Neural cell (in vitro differentiated cells): ENCODE results near the gene ITGAD. TPM values are rescaled to one million over a fixed set of nuclear protein-coding genes. Genes with fewer than 3 reads are reported as not detected.

Experiments
- H2AFZ ChIP-seq: fragments of 200-600, 300-800 bp; sonication (generic), shearing (Covaris generic); 2 replicates; pipeline ENCODE4 v1.6.0; 2014; ENCODE audit warnings: low read depth, mild to moderate bottlenecking, antibody characterized with exemption, low read length, moderate library complexity
- H3F3A ChIP-seq: fragments of 200-600 bp; shearing (Covaris generic); 2 replicates; pipeline ENCODE4 v1.6.1; 2016; ENCODE audit warnings: mild to moderate bottlenecking, moderate library complexity, mixed read lengths, antibody characterized with exemption, low read length; ENCODE audit not compliant: insufficient read depth, poor library complexity, severe bottlenecking
- H3K27ac ChIP-seq: fragments of 200-600, 300-800 bp; sonication (generic), shearing (Covaris generic); 2 replicates; pipeline ENCODE4 v1.5.1; 2014; ENCODE audit warnings: mild to moderate bottlenecking, low read length, moderate library complexity
- H3K27me3 ChIP-seq: fragments of 300-800, 200-600 bp; sonication (generic), shearing (Covaris generic); 2 replicates; pipeline ENCODE4 v1.6.0; 2014; ENCODE audit warnings: mild to moderate bottlenecking, low read depth, low read length, moderate library complexity; ENCODE audit not compliant: insufficient read depth
- H3K36me3 ChIP-seq: fragments of 300-800, 200-600 bp; sonication (generic), shearing (Covaris generic); 2 replicates; pipeline ENCODE4 v1.5.1; 2014; ENCODE audit warnings: mild to moderate bottlenecking, antibody characterized with exemption, low read length, moderate library complexity; ENCODE audit not compliant: insufficient read depth
- H3K4me2 ChIP-seq: fragments of 300-800, 200-600 bp; sonication (generic), shearing (Covaris generic); 2 replicates; pipeline ENCODE4 v1.6.0; 2014; ENCODE audit warnings: mild to moderate bottlenecking, low read length
- H3K4me3 ChIP-seq: fragments of 300-800, 200-600 bp; sonication (generic), shearing (Covaris generic); 2 replicates; pipeline ENCODE4 v1.5.1; 2014; ENCODE audit warnings: mild to moderate bottlenecking, low read length, moderate library complexity
- H3K79me2 ChIP-seq: fragments of 200-600 bp; shearing (Covaris generic); replicated peaks from 2 replicates; pipeline ENCODE4 v1.6.0; 2014; ENCODE audit warnings: mild to moderate bottlenecking, low read length, moderate library complexity; ENCODE audit not compliant: insufficient read depth
- H3K9ac ChIP-seq: fragments of 300-800, 200-600 bp; sonication (generic), shearing (Covaris generic); 2 replicates; pipeline ENCODE4 v1.6.1; 2016; ENCODE audit warnings: mild to moderate bottlenecking, low read length, mixed read lengths
- H3K9me2 ChIP-seq: fragments of 200-600 bp; shearing (Covaris generic); 2 replicates; pipeline ENCODE4 v1.6.1; 2016; ENCODE audit warnings: mild to moderate bottlenecking, low read length, mixed read lengths; ENCODE audit not compliant: insufficient read depth
- H3K9me3 ChIP-seq: fragments of 200-600, 300-800 bp; sonication (generic), shearing (Covaris generic); 2 replicates; pipeline ENCODE4 v1.6.1; 2016; ENCODE audit warnings: mild to moderate bottlenecking, mixed run types, low read length, moderate library complexity, mixed read lengths
- H4K20me1 ChIP-seq: fragments of 200-600 bp; shearing (Covaris generic); 2 replicates; pipeline ENCODE4 v1.6.1; 2016; ENCODE audit warnings: mild to moderate bottlenecking, mixed run types; ENCODE audit not compliant: insufficient read depth
- EP300 ChIP-seq: fragments of 450-650 bp; conservative IDR thresholded peaks from 2 replicates; pipeline ENCODE4 v1.6.1; 2014; ENCODE audit warnings: antibody characterized with exemption, mild to moderate bottlenecking, moderate library complexity; ENCODE audit not compliant: poor library complexity, severe bottlenecking
- EZH2 ChIP-seq: fragments of 200-600, 300-800 bp; shearing (Covaris generic), sonication (generic); IDR thresholded peaks from 2 replicates; pipeline ENCODE4 v1.6.1; 2014; ENCODE audit warnings: antibody characterized with exemption, low read length, borderline replicate concordance, mild to moderate bottlenecking; ENCODE audit not compliant: insufficient read depth, poor library complexity, severe bottlenecking
- MXI1 ChIP-seq: fragments of 450-650 bp; conservative IDR thresholded peaks from 2 replicates; pipeline ENCODE4 v1.6.1; 2014; ENCODE audit warnings: antibody characterized with exemption, mild to moderate bottlenecking; ENCODE audit not compliant: poor library complexity, severe bottlenecking
- POLR2AphosphoS5 ChIP-seq: IDR thresholded peaks from 2 replicates; pipeline ENCODE4 v1.6.1; 2012
- RAD21 ChIP-seq: fragments of 450-650 bp; conservative IDR thresholded peaks from 2 replicates; pipeline ENCODE4 v1.6.1; 2014; ENCODE audit warnings: antibody characterized with exemption, mild to moderate bottlenecking, moderate library complexity
- SMC3 ChIP-seq: fragments of 450-650 bp; conservative IDR thresholded peaks from 2 replicates; pipeline ENCODE4 v1.6.1; 2014; ENCODE audit warnings: antibody characterized with exemption, mild to moderate bottlenecking, moderate library complexity; ENCODE audit not compliant: poor library complexity
- TAF1 ChIP-seq: IDR thresholded peaks from 2 replicates; pipeline ENCODE4 v1.6.1; 2012; ENCODE audit warnings: low read depth
- polyA minus RNA-seq: library from RNA; depleted of rRNA, polyadenylated mRNA; stranded (reverse); fragments of >200 nt; gene quantifications from 2 replicates; pipeline ENCODE4 v1.2.3, GENCODE V29; 2014
- polyA plus RNA-seq: library from polyadenylated mRNA; depleted of rRNA; stranded (reverse); fragments of >200 nt; gene quantifications from 2 replicates; pipeline ENCODE4 v1.2.3, GENCODE V29; 2014
- TF ChIP-seq, protein P1 (sequence below): IDR thresholded peaks from 2 replicates; pipeline ENCODE4 v1.6.1; 2012; ENCODE audit warnings: borderline replicate concordance
- TF ChIP-seq, protein P2 (sequence below): fragments of 450-650 bp; IDR thresholded peaks from 2 replicates; pipeline ENCODE4 v1.5.1; 2014; ENCODE audit warnings: antibody characterized with exemption, mild to moderate bottlenecking, moderate library complexity; ENCODE audit not compliant: poor library complexity, severe bottlenecking

The ITGAD gene
- not detected in 2 replicates for polyA plus RNA-seq
- not detected in 2 replicates for polyA minus RNA-seq

DNA sequence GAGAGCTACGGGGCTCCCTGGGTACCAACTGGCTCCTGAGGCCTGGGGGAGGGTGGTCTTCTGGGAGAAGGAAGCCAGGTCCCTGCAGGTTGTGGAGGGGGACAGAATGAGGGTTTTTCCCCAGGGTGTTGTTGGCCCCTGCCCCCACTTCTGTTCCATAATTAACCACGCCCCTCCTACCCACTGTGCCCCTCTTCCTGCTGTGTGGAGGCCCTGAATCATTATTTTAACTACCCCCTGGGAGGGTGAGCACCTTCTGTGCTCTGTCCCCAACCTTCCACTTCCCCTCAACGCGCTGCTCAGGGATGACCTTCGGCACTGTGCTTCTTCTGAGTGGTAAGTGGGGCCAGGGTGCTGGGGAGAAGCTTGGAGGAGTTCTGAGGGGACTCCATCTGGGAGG, at the start of gene ITGAD:
Gene ITGAD, plus strand, starts transcription at position 280 of the 400 bp plus-strand sequence. Its CDS starts 26 bp downstream, at position 306.
- no peak within 1 kb of the TSS for H2AFZ ChIP-seq
- H3K36me3 ChIP-seq: no peaks in the 10 kb centered on the region
- no peak within 1 kb of the TSS for H3K4me2 ChIP-seq
- no peak within 1 kb of the TSS for H3K27ac ChIP-seq
- H3K9me2 ChIP-seq: no peaks in the 10 kb centered on the region
- no peaks in the 10 kb centered on the region for H3K9me3 ChIP-seq
- H3K4me3 ChIP-seq: no peak within 1 kb of the TSS
- TF ChIP-seq RAD21: no peak
- TF ChIP-seq SMC3: no peak
- TF ChIP-seq POLR2AphosphoS5: no peak
- no peak for TF ChIP-seq TAF1
- TF ChIP-seq, protein P1, sequence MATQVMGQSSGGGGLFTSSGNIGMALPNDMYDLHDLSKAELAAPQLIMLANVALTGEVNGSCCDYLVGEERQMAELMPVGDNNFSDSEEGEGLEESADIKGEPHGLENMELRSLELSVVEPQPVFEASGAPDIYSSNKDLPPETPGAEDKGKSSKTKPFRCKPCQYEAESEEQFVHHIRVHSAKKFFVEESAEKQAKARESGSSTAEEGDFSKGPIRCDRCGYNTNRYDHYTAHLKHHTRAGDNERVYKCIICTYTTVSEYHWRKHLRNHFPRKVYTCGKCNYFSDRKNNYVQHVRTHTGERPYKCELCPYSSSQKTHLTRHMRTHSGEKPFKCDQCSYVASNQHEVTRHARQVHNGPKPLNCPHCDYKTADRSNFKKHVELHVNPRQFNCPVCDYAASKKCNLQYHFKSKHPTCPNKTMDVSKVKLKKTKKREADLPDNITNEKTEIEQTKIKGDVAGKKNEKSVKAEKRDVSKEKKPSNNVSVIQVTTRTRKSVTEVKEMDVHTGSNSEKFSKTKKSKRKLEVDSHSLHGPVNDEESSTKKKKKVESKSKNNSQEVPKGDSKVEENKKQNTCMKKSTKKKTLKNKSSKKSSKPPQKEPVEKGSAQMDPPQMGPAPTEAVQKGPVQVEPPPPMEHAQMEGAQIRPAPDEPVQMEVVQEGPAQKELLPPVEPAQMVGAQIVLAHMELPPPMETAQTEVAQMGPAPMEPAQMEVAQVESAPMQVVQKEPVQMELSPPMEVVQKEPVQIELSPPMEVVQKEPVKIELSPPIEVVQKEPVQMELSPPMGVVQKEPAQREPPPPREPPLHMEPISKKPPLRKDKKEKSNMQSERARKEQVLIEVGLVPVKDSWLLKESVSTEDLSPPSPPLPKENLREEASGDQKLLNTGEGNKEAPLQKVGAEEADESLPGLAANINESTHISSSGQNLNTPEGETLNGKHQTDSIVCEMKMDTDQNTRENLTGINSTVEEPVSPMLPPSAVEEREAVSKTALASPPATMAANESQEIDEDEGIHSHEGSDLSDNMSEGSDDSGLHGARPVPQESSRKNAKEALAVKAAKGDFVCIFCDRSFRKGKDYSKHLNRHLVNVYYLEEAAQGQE: no peak
- no peaks in the 10 kb centered on the region for H3K79me2 ChIP-seq
- H3K27me3 ChIP-seq: no peaks in the 10 kb centered on the region
- H3K9ac ChIP-seq: no peak within 1 kb of the TSS
- H3F3A ChIP-seq: no peaks in the 10 kb centered on the region
- no peaks in the 10 kb centered on the region for H4K20me1 ChIP-seq

DNA sequence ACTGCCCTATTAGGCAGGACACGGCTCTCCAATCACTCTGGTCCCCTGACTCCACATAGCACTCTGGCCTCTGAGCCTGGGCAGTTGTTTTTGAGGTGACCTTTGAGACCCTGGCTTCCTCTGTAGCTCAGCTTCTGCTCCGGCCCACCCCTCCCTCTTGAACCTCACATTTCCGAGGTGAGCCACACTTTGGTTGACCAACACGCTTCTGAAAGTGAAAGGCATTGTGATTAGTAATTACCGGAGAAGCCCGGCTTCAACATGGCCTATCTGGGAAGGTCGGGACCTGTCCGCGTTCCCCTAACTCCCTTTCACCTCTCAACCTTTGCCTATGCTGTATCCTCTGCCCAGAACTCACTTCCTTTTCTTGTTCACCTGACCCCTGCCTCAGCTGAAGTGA, 48.4 kb upstream of the ITGAD start:
- no peak overlapping the region for H3K4me3 ChIP-seq
- no peaks in the 10 kb centered on the region for H3K36me3 ChIP-seq
- TF ChIP-seq EP300 (no peak), EZH2 (no peak), RAD21 (no peak), TAF1 (no peak), POLR2AphosphoS5 (no peak), MXI1 (no peak), SMC3 (no peak)
- TF ChIP-seq, protein P2, sequence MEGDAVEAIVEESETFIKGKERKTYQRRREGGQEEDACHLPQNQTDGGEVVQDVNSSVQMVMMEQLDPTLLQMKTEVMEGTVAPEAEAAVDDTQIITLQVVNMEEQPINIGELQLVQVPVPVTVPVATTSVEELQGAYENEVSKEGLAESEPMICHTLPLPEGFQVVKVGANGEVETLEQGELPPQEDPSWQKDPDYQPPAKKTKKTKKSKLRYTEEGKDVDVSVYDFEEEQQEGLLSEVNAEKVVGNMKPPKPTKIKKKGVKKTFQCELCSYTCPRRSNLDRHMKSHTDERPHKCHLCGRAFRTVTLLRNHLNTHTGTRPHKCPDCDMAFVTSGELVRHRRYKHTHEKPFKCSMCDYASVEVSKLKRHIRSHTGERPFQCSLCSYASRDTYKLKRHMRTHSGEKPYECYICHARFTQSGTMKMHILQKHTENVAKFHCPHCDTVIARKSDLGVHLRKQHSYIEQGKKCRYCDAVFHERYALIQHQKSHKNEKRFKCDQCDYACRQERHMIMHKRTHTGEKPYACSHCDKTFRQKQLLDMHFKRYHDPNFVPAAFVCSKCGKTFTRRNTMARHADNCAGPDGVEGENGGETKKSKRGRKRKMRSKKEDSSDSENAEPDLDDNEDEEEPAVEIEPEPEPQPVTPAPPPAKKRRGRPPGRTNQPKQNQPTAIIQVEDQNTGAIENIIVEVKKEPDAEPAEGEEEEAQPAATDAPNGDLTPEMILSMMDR: no peak
- TF ChIP-seq, protein P1: no peak
- no peak overlapping the region for H3K9ac ChIP-seq
- no peaks in the 10 kb centered on the region for H3K79me2 ChIP-seq
- no peaks in the 10 kb centered on the region for H3K27me3 ChIP-seq
- no peaks in the 10 kb centered on the region for H4K20me1 ChIP-seq
- H3K9me2 ChIP-seq: no peaks in the 10 kb centered on the region
- H2AFZ ChIP-seq: no peak overlapping the region
- no peaks in the 10 kb centered on the region for H3K9me3 ChIP-seq
- no peak overlapping the region for H3K4me2 ChIP-seq
- no peaks in the 10 kb centered on the region for H3F3A ChIP-seq
- H3K27ac ChIP-seq: no peak overlapping the region
